Measurements from ENCODE around the gene CDC42BPA.
A peak's percentile ranks its signal among the peaks of the same experiment; 100 is the strongest.
"Not testable (repeated sequence)": the region's sequence is repeated elsewhere in the genome, so short reads cannot be mapped to it uniquely, and the experiment has no call there.

The CDC42BPA gene

DNA sequence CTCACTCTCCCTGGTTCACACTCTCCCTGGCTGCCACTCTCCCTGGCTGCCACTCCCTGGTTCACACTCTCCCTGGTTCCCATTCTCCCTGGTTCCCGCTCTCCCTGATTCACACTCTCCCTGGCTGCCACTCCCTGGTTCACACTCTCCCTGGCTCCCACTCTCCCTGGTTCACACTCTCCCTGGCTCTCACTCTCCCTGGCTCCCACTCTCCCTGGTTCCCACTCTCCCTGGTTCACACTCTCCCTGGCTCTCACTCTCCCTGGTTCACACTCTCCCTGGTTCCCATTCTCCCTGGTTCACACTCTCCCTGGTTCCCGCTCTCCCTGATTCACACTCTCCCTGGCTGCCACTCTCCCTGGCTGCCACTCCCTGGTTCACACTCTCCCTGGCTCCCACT, 362.4 kb downstream of the CDC42BPA start:
- not testable (repeated sequence) for DNase-seq

DNA sequence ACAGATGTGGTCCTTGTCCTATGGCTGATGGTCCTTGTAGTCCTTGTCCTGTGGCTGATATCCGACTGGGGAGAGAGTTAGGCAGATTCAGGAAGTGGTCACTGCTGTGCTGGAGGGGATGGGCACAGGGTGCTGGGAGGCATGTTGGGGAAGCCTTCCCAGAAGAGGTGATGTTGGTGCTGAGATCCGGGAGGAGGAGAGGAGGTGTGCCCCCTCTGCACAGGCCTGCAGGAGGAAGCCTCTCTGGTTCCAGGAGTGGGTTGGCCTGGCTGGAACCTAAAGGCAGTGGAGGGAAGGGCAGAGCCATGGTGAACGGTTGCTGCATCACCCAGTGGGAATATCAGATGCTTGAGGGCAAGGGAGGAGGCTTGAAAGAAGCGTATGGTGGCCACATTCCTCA, 363.5 kb downstream of the CDC42BPA start:
- no peak for DNase-seq

DNA sequence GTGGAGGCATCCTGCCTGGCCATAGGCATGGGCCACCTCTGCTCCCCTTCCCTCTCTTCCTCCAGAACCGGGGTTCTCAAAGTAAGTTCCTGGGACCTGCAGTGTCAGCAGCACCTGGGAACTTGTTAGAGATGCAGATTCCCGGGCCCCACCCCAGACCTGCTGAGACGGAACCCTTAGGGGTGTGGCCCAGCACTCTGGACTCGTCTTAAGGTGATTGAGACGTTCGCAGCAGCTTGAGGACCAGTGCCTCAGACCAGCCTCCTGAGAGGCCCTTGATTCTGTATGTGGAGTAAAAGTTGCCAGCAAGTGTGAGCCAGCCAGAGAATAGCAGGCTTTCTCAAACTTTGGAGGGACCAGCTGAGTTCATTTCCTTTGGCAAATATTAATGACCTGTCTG, 364.0 kb downstream of the CDC42BPA start:
- DNase-seq = no peak

DNA sequence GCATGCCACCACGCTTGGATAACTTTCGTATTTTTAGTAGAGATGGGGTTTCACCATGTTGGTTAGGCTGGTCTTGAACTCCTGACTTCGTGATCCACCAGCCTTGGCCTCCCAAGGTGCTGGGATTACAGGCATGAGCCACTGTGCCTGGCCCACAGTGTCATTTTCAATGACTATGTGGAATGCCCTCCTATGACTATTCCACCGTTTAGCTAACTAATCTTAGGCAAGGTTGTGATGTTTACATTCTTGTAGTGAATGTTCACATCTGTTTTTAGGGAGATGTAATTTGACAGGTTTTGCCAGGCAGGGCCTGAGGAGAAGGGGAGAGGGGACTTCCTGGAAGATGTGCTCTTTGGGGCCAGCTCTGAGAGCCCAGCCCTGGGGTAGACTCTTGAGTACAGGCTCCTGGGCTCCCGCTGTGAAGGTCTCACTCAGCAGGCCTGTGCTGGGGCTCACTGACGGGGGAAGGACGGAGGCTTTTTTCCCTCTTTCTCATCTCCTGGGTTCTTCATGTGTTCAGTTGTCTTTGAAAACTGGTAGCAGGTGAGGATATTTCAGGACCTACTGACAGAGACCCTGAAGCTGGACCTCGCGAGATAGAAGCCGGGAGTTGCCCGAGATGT, 365.0 kb downstream of the CDC42BPA start:
- DNase-seq = no peak

DNA sequence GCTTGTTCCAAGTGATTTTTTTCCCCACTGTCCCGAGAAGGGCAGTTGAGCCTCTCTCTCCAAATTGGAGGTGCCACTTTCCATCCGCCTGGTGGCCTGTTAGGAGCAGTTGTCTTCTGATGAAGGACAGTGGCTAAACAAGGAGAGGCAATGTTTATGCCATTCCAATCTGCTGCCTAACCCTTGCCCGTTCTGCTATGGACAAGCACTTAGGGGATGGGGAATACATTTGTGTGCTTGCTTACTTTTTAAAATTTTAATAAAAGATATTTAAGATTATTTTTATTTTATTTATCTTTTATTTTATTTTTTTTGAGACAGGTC, 366.2 kb downstream of the CDC42BPA start:
- no peak for DNase-seq

DNA sequence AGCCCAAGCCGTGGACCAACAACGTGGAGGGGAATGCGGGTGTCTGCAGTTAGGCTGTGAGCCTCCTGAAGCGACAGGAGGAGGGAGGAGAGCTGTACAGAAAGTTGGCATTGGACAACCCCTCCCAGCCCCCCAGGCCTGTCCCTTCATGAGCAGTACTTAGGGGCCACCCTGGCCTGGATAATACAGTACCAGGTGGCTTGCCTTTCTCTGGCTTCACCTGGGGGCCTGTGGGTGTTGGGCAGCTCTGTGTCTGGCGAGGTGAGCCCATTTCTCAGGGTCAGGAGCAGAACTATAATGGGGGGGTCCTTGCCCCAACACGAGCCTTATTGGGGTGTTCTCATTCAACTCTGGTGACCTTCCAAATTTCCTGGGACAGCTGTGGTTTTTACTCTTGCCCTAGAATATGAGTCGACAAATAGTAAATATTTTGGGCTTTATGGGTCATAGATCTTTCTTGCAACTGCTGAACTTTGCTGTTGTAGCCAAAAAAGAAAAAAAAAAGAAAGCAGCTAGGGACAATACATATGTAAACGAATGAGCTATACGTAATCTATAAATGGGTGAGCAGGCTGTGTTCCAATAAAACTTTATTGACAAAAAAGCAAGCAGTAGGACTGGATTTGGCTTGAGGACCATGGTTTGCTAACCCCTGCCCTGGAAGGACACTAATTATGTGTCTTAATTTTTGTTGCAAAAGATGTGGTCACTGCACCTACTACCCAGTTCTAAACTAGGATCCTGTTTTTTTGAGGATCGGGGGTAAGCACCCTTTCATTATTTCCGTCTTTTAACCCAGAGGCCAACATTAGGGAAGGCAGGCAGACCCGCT, 366.8 kb downstream of the CDC42BPA start:
- no peak for DNase-seq

DNA sequence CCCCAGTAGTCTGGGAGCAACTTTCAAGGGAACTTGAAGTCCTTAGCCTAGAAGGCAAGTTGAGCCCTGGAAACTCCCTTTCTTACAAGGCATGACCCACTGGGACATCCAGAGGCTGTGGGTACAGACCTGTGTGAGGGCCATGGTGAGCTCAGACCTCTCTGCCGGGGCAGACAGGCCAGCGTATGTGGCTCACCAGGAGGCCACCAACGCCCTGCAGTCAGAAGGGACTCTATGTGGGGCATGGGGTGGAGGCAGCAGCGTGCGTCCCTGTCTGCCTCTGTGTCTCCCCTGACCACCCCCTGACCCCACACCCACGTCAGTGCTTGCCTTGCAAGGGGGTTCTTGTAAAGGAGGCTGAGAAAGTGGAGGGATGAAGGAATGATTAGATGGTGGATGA, 367.4 kb downstream of the CDC42BPA start:
- no peak for DNase-seq

DNA sequence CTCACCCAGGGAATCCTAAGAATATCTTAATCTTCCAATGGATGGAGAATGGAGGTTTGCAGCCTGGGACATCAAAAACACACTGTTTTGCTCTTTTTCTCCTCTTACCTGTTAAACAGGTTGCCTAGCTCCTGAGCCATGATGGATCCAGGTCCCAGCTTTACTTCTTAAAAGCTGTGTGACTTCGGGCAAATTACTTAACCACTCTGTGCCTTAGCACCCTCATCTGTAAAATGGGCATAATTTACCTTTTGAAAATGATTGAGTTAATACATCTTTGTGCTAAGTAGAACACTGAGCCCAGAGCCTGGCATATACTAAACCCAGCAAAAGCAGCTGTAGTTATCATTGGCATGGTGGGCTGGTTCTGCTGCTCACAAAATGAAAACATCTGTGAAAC, 368.0 kb downstream of the CDC42BPA start:
- no peak for DNase-seq

DNA sequence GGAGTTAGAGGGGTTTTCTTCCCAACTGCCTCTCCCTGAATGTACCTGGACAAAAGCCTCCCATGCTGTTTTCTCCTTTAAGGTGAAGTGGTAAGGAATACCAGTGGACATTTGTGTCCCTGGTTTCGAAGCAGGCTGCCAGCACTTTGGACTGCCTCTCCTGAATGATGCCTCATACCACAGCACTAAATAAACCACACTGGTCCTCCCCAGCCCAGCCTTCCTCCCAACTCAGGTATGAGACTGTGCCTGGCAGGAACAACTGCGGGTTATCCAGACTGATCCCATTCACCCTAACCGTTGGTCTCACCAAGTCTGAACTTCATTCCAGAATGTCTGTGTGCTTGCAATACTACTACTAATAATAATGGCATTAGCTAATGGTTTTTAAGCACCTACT, 368.9 kb downstream of the CDC42BPA start:
- no peak for DNase-seq

DNA sequence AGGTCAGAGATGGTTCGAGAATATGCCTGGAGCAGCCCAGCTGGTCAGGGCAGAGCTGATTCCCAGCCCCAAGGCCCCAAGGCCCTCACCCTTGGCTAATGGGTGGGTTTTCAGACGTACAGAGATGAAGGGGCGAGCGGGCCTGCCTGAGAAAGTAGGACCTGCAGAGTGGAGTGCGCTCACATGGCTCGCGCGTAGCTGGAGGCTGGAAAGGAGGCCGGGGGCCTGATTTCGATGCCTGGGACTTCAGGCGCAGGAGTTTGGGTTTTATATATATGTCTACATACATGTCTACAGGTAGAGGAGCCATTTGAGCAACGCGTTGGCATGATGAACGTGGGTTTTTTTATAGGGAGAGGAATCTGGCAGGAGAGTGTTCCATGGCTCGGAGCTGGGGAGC, 369.3 kb downstream of the CDC42BPA start:
- no peak for DNase-seq

DNA sequence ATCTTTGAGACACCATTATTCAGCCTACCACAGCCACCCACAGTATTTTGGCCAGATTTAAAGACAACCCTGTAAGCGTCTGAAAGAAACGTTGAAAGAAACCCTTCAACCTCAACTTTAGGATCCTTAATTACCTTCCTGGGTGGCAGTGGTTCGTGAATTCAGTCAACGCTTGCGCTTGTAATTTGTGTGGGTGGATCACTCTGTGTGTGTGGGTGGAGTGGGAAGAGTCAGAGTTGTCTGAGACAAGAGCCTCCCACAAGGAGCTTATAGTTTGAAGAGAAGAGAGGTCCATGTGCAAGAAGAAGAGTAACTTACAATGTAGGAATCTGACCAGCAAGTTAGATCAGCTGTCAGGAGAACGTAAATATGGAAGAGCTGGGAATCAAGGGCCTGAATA, 369.8 kb downstream of the CDC42BPA start:
- no peak for DNase-seq

DNA sequence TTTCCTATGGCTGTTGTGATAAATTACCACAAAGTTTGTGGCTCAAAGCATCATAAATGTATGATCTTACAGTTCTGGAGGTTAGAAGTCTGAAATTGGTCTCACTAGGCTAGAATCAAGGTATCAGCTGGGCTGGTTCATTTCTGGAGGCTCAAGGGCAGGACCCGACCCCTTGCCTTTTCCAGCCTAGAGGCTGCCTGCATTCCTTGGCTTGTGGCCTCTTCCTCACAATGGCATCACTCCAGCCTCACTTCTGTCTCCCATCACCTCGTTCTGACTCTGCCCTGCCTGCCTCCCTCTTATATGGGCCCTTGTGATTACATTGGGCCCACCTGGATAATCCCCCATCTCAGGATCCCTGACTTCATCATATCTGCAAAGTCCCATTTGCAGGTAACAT, 370.2 kb downstream of the CDC42BPA start:
- DNase-seq = no peak

DNA sequence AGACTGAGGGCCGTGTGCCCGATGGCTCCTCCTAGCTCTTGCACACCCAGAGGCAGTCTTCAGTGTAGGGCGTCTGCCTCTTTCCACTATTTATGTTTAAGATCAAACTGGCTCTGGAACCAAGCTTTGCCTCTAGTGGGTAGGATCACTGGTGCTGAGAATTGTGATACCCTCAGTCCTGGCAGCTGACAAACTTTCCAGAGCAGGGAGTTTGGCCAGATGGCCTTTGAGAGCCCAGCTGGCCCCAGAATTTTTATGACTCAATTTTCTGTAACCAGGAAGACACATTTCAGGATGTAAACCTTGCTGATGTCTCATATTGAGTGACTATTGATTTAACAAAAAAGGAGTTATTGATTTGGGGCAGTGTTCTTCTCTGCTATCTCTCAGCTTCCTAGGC, 371.5 kb downstream of the CDC42BPA start:
- DNase-seq = no peak

DNA sequence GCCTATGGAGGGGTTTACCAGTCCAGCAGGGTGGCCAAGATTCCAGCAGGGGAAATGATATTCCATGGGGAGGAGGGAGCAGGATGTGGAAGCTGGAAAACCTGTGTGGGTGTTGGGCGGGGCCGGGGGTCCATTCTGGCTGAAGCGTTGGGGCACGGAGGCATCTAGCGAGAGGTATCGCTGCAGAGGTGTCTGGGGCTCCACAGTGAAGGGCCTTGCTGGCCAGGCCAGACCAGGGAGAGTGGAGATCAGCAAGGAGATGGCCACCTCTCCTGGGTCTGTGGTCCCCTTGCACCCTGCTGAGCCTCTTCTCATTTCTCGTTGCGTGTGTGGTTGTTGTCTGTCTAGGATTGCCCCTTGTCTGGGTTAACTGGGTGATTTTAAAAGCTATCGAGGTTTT, 372.0 kb downstream of the CDC42BPA start:
- no peak for DNase-seq

DNA sequence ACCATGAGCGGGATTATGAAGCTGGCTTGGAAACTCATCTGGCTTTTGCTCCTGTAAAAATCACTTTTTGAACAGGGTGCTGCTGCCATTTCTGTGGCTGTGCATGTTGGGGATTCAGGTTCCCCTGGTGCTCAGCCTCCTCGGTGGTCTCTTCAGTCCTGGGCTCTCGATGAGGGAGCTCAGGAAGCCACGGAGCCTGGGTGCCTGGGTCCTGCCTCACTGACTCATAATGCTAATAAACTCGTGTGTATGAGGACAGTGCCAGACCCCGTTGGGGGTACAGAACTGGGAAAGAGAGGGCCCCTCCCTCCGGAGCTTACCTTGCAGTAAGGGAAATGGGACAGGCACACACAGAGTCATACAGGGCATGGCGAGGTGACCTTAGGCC, 372.4 kb downstream of the CDC42BPA start:
- DNase-seq = no peak

DNA sequence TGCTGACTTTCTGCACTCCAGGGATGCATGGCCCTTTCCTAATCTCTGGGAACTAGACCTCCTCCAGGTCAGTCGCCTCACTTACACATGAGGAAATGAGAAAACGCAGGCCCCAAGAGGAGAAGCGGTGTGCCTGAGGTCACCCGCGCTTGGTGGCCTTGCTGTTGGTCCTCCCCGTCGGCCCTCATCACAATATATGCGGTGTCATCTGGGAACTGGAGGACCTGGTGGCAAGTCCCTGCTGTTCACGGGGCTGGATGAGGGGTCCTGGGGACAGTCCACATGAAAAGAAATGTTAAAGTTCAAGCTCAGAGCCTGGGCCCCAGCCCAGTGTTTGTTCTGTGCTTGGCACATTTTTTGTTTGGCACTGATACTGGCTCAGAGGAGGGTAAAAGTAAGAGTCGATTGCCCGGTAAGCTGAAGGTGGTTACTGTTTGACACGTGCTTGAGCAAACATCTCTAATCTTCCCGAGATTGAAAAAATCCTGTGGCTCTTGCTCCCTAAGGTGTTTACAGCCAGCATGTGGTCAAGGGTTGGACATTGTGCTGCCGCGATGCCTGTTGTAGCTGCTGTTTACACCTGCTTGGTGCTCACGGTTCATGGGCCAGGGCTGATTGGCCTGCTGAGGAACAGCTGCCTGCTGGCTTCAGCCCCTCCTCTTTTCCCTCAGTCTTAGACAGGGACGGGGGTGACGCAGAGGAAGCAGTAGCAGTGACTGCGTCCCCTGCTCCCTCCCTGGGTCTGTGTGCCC, 373.0 kb downstream of the CDC42BPA start:
- DNase-seq = no peak

DNA sequence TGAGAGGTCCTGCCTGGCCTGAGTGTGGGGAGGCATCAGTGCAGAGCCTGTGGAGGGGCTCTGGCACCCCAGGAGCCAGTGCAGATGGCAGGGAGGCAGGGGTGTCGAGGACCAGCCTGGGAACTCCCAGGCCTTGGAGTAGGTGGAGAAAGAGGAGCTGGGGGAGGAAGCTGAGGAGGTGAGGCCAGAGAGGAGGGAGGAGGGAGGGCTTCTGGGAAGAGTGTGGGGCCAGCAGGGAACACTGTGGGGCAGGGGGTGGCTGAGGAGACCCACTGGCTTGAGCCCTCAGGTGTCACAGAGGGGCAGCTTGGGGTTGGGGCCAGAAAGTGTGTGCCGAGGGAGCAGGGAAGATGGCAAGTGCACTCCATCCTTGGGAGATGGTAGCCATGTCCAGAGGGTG, 374.4 kb downstream of the CDC42BPA start:
- no peak for DNase-seq

DNA sequence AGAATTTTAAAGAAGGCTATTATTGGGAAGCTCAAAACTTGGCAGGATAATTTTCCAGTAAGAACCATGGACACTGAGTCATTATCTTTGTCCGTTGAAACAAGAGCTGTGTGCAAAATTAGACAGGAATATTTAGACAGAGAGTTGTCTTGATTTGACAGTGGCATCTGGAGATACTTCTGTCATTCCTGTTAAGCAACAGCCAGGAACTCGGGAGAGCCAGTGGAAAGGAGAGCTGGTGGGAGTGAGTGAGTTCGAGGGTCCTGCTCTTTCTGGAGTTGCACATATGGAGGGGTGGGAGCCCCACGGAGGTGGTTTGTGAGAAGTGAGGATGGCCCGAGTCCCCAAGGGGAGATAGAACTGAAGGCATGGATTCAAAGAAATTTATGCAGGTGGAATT, 375.1 kb downstream of the CDC42BPA start:
- DNase-seq = no peak

DNA sequence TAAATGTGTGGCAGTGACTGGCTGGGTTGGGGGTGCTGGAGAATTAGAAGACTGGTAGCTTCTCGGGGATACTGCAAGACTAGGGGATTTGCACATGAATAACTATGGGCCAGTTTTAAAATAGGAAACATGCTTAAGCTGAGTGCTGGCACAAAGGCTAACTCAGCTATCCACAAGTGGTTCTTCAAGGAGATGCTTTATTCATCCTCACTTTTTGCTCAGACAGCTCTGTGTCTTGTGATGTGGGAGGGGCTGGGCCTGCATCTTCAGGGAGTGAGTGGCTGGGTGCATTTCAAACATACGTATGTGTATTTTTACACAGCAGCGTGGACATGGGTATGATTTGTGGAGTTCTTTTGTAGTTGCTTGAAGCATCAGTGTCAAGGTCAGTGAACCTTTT, 375.9 kb downstream of the CDC42BPA start:
- DNase-seq = no peak

DNA sequence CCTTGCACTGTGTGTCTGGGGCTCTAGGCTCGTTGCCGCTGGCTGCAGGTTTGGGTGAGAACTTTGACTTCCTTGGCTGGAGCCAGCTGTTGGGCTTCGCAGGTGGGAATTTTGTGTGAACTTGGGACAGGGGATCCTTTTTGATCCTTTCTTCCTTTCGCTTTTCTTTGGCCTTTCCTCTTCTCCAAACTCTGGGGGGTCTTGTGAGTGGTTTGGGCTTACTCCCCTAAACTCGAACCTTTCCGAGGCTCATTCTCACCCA, 377.6 kb downstream of the CDC42BPA start:
- no peak for DNase-seq

DNA sequence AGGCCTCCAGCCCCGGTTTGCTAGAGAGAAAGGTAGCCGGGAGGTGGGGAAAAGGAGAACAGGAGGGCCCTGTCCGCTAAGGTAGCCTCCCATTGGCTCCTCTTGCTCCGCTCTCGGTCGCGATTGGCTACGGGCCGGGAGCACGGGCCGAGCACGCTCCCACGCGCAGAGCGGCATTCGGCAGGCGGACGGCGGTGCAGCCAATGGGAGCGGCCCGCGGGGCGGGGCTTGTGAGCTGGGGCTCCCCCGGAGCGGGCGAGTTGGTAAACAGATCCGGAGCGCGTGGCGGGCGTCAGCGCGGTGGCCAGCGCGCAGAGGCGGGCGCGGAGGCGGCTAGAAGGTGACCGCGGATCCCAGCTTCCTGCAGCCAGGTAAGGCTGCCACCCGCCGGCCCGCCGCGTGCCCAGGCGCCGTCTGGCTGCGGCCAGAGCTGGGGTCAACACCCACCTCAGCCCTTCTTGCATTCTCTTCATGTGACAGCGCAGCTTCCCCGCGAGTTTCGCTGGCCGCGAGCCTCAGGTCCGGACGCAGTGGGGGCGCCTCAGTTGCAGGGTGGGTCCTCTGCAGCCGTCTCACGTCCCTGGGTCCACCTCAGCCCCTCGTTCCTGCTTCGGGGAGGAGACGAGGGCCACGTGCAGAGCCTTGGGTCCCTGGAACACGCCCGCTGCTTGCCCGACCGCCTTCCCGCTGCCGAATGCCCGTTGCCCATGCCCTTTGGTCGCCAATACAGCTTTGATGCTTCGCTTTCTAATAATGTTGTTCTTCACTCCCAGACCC, 378.1 kb downstream of the CDC42BPA start, which contains the start of gene COQ8A:
COQ8A (plus strand) TSS at position 266 of the 777 bp plus-strand sequence. CDS start 21,092 bp downstream, outside the sequence.
- peak; percentile 99 for DNase-seq

Measured in CD4-positive, alpha-beta T cell treated with Interleukin-6 for 4 hours (primary cell).